ENCODE results near the gene LINC01488. TPM values are rescaled to one million over a fixed set of nuclear protein-coding genes. Genes with fewer than 3 reads are reported as not detected.

The LINC01488 gene
- total RNA-seq, 1 experiment from 2014 or later = not detected

DNA sequence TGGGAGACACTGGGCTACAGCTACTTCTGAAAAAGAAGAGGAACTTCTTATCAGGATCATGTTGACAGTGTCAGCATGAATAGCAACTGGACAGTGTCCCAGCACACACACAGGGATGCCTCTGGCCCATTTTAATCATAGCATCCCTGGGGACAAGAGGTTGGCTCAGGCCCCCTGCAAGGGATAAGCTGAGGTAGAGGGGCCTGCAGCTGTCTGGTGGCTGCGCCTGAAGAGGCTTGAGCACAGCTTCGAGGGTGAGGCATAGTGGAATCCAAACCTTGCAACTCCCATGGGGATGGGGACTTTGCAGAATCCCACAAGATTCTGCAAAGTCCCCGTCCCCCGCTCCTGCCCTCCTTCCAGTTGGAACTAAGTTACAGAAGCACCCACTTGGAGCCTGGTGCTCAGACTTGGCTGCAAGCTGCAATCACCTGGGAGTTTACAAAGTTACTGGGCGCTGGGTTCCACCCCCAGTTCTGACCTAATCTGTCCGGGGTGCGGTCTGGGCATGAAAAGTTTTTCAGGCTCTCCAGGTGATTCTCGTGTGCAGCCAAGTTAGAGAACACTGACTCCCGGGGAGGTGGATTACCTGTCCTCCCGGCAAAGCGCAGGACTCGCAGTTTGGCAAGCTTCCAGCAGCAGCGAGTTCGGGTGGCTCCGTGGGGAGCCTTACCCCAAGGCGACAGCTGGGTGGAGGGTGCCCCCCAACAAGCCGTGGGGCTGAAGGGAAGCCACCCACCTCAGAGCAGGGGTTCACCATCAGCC, 16.0 kb upstream of the LINC01488 start:
- no peak for DNase-seq

GRCh38 chr11:69466039-69466438, 15.4 kb upstream of the LINC01488 start:
- CTCF ChIA-PET = no interaction called here
- H3K79me2 ChIP-seq (ENCODE audit: low read depth) = no peaks in the 10 kb centered on the region
- POLR2A ChIA-PET (ENCODE audit: unreplicated experiment) = no interaction called here
- no peaks in the 10 kb centered on the region for H4K20me1 ChIP-seq (ENCODE audit: insufficient read depth)
- BruUV-seq (replicated peaks) = no TSS peak
- no peaks in the 10 kb centered on the region for H3K4me1 ChIP-seq (replicated peaks; ENCODE audit: insufficient read depth)
- DNase-seq = no peak
- H3K27me3 ChIP-seq (ENCODE audit: insufficient read depth, low read depth) = no peaks in the 10 kb centered on the region
- H3K36me3 ChIP-seq (ENCODE audit: low read depth) = no peaks in the 10 kb centered on the region
- no peak overlapping the region for H3K27ac ChIP-seq
- peaks cover 5% of the 10 kb centered on the region for H3F3A ChIP-seq (ENCODE audit: insufficient read depth, low read depth)
- no peak for TF ChIP-seq EZH2 (IDR thresholded peaks at IDR 0.05; ENCODE audit: low read depth)
- no peak overlapping the region for H3K4me2 ChIP-seq
- H3K9me2 ChIP-seq (ENCODE audit: insufficient read depth) = no peaks in the 10 kb centered on the region
- peaks cover 14% of the 10 kb centered on the region for H3K9me3 ChIP-seq (ENCODE audit: insufficient read depth, low read depth)
- no peak overlapping the region for H3K4me3 ChIP-seq
- intact Hi-C loops (cut with micrococcal nuclease; ENCODE audit: unreplicated experiment) = no loop called here
- H2AFZ ChIP-seq = no peak overlapping the region

More for the DNA sequence above, 16.0 kb upstream of the LINC01488 start:
- no peaks in the 10 kb centered on the region for H3K9me2 ChIP-seq (ENCODE audit: insufficient read depth)
- H3K4me1 ChIP-seq (replicated peaks; ENCODE audit: insufficient read depth) = peaks cover under 1% of the 10 kb centered on the region; the same call in 1 of the 2 replicates
- H3K4me3 ChIP-seq = no peak overlapping the region
- H3K27ac ChIP-seq = no peak overlapping the region
- no peaks in the 10 kb centered on the region for H4K20me1 ChIP-seq (ENCODE audit: insufficient read depth)
- no peak overlapping the region for H2AFZ ChIP-seq
- H3K36me3 ChIP-seq (ENCODE audit: low read depth) = no peaks in the 10 kb centered on the region
- H3K79me2 ChIP-seq (ENCODE audit: low read depth) = no peaks in the 10 kb centered on the region
- BruUV-seq (replicated peaks) = no TSS peak
- ChIA-PET POLR2A (ENCODE audit: unreplicated experiment) (no interaction called here), CTCF (interaction anchor here (0.6 kb wide), 2 partner anchors 171 to 1195 kb away, joined by 4 to 6 read pairs; no protein-coding TSS in a partner anchor)
- no peak overlapping the region for H3K4me2 ChIP-seq
- H3K27me3 ChIP-seq (ENCODE audit: insufficient read depth, low read depth) = no peaks in the 10 kb centered on the region
- intact Hi-C loops (cut with micrococcal nuclease; ENCODE audit: unreplicated experiment) = no loop called here
- peaks cover 11% of the 10 kb centered on the region for H3F3A ChIP-seq (ENCODE audit: insufficient read depth, low read depth)
- TF ChIP-seq EZH2 (IDR thresholded peaks at IDR 0.05; ENCODE audit: low read depth) = no peak
- TF ChIP-seq CTCF (conservative IDR thresholded peaks at IDR 0.05) = no peak
- H3K9me3 ChIP-seq (ENCODE audit: insufficient read depth, low read depth) = peaks cover 17% of the 10 kb centered on the region

DNA sequence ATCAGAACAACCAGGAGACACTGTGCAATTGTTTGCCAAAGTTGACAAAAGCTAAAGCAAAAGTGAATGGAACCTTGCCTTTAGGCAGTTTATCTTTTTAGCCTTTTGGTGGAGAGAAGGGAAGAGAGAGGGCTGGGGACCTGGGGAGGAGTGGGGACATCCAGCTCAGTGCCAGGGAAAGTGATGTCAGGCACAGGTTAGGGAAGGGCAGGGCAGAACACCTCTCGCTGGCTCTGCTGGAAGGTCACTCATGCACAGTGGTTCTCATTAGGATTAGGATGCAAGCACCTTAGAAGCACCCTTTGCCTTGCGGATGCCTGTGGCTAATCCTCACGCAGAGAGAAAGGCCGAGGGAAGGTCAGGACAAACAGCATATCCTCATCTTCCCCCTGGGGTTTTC, 14.3 kb upstream of the LINC01488 start:
- POLR2A ChIA-PET (ENCODE audit: unreplicated experiment) = no interaction called here
- intact Hi-C loops (cut with micrococcal nuclease; ENCODE audit: unreplicated experiment) = no loop called here
- no peaks in the 10 kb centered on the region for H3K79me2 ChIP-seq (ENCODE audit: low read depth)
- H3K27ac ChIP-seq = no peak overlapping the region
- H3K36me3 ChIP-seq (ENCODE audit: low read depth) = no peaks in the 10 kb centered on the region
- no peaks in the 10 kb centered on the region for H4K20me1 ChIP-seq (ENCODE audit: insufficient read depth)
- no peaks in the 10 kb centered on the region for H3F3A ChIP-seq (ENCODE audit: insufficient read depth, low read depth)
- CTCF ChIA-PET = no interaction called here
- H3K4me1 ChIP-seq (replicated peaks; ENCODE audit: insufficient read depth) = no peaks in the 10 kb centered on the region
- DNase-seq = no peak
- H2AFZ ChIP-seq = no peak overlapping the region
- H3K4me2 ChIP-seq = no peak overlapping the region
- no peaks in the 10 kb centered on the region for H3K27me3 ChIP-seq (ENCODE audit: insufficient read depth, low read depth)
- H3K9me2 ChIP-seq (ENCODE audit: insufficient read depth) = no peaks in the 10 kb centered on the region
- H3K4me3 ChIP-seq = no peak overlapping the region
- no TSS peak for BruUV-seq (replicated peaks)
- no peak for TF ChIP-seq EZH2 (IDR thresholded peaks at IDR 0.05; ENCODE audit: low read depth)
- no peak for TF ChIP-seq CTCF (conservative IDR thresholded peaks at IDR 0.05)
- peaks cover 2% of the 10 kb centered on the region for H3K9me3 ChIP-seq (ENCODE audit: insufficient read depth, low read depth)

All from PC-9 (cell line).